ENCODE data around the gene CDH23. TPM values are rescaled to one million over a fixed set of nuclear protein-coding genes. Genes with fewer than 3 reads are reported as not detected.

CDH23 gene
- total and polyA plus RNA-seq, 9 of the 15 experiments (the other 6 are each of a cell fraction or from before 2014, with no cell fraction given) = 0.18 to 1.2 (median 0.47) TPM

- TF ChIP-seq RBM25 (IDR thresholded peaks at IDR 0.05; ENCODE audit: low read depth, low read length, severe bottlenecking) = no peak
- TF ChIP-seq PHF20 (IDR thresholded peaks at IDR 0.05; ENCODE audit: partially characterized antibody) = no peak
- TF ChIP-seq ZNF121 (CRISPR knock-in tag; conservative IDR thresholded peaks at IDR 0.05) = no peak
- no peak for TF ChIP-seq PRPF4 (IDR thresholded peaks at IDR 0.05; ENCODE audit: insufficient read depth, low read depth, low read length, poor library complexity, severe bottlenecking)
- TF ChIP-seq, protein P1, sequence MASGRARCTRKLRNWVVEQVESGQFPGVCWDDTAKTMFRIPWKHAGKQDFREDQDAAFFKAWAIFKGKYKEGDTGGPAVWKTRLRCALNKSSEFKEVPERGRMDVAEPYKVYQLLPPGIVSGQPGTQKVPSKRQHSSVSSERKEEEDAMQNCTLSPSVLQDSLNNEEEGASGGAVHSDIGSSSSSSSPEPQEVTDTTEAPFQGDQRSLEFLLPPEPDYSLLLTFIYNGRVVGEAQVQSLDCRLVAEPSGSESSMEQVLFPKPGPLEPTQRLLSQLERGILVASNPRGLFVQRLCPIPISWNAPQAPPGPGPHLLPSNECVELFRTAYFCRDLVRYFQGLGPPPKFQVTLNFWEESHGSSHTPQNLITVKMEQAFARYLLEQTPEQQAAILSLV (tag; IDR thresholded peaks at IDR 0.05) = no peak
- TF ChIP-seq SIN3B (IDR thresholded peaks at IDR 0.05; ENCODE audit: low read depth) = no peak
- TF ChIP-seq CAMTA2 (CRISPR knock-in tag; conservative IDR thresholded peaks at IDR 0.05) = no peak
- no peak for TF ChIP-seq HNRNPH1 (optimal IDR thresholded peaks at IDR 0.05; ENCODE audit: low read depth, low read length)
- TF ChIP-seq TCF7 (IDR thresholded peaks at IDR 0.05; ENCODE audit: borderline replicate concordance) = no peak
- peak; percentile 88 to 93 for TF ChIP-seq TRIM24 (IDR thresholded peaks at IDR 0.05)
- TF ChIP-seq SMAD4 (CRISPR knock-in tag; conservative IDR thresholded peaks at IDR 0.05) = peak; percentile 98
- TF ChIP-seq ZNF507 (tag; conservative IDR thresholded peaks at IDR 0.05) = no peak
- no peak for TF ChIP-seq AFF4 (CRISPR knock-in tag; IDR thresholded peaks at IDR 0.05)
- no peak for TF ChIP-seq ELF2 (CRISPR knock-in tag; IDR thresholded peaks at IDR 0.05)
- TF ChIP-seq MCM3 (IDR thresholded peaks at IDR 0.05) = no peak
- no peak for TF ChIP-seq FUS (optimal IDR thresholded peaks at IDR 0.05; ENCODE audit: low read depth, low read length)
- TF ChIP-seq ZBTB12 (CRISPR knock-in tag; IDR thresholded peaks at IDR 0.05) = no peak
- peak; percentile 96 for TF ChIP-seq HBP1 (CRISPR knock-in tag; IDR thresholded peaks at IDR 0.05)
- no peak for TF ChIP-seq GABPB1 (CRISPR knock-in tag; IDR thresholded peaks at IDR 0.05)
- TF ChIP-seq PURB (CRISPR knock-in tag; IDR thresholded peaks at IDR 0.05; ENCODE audit: low read depth) = no peak
- peak; percentile 36 for TF ChIP-seq EGR1 (conservative IDR thresholded peaks at IDR 0.05)
- TF ChIP-seq ZNF384 (IDR thresholded peaks at IDR 0.05; ENCODE audit: low read depth, low read length) = no peak
- no peak for TF ChIP-seq HDAC8 (tag; IDR thresholded peaks at IDR 0.05)
Measured at GRCh38 chr10:71635251-71635866, 238.6 kb downstream of the CDH23 start (continued).
